A549 (cell line): ENCODE measurements around the gene HOMER1. TPM values are rescaled to one million over a fixed set of nuclear protein-coding genes. Genes with fewer than 3 reads are reported as not detected.

Experiments
- ATAC-seq, 2 experiments: fragments of 200-7000 bp in 1 of 2; fragments of >200 bp in 1 of 2; cut with Nextera tagmentation in 1 of 2; cut with Tn5 transposase in 1 of 2; 3 replicates each; pipeline versions ENCODE4 v1.8.0 to v1.9.1; 2018 to 2020; ENCODE audit warnings: mild to moderate bottlenecking in 1 of 2, moderate library complexity in 1 of 2
- CTCF ChIA-PET: fragments of 300-600 bp; sonication (Branson Sonifier 250); formaldehyde crosslinking; extraction: SDS; loops from one replicate; lab custom pipeline; 2021; ENCODE audit warnings: antibody characterized with exemption, inconsistent platforms; lab: Yijun Ruan, JAX
- POLR2A ChIA-PET: fragments of 350-600 bp; formaldehyde crosslinking; extraction: SDS; loops from one replicate; lab custom pipeline; 2021; ENCODE audit warnings: antibody characterized with exemption, inconsistent platforms; lab: Yijun Ruan, JAX
- DNase-seq, 2 experiments: peaks; one replicate each; pipeline versions ENCODE4 v3.0.0 to v3.0.0-alpha.2; 2011 to 2016; ENCODE audit warnings: low read depth in 1 of 2, low spot score in 1 of 2
- FAIRE-seq: peaks from 2 replicates; lab custom pipeline; 2011; peaks lifted over from hg19 to GRCh38; lab: Jason Lieb, UNC
- H3K27ac ChIP-seq, 2 experiments: fragments of >200 bp; sonication (Bioruptor Twin); formaldehyde crosslinking; 3 replicates each; pipeline ENCODE4 v1.5.1; 2016 to 2017
- H3K4me1 ChIP-seq: fragments of >200 bp; sonication (Bioruptor Twin); formaldehyde crosslinking; 3 replicates; pipeline ENCODE4 v1.6.1; 2016
- H3K4me2 ChIP-seq: fragments of >200 bp; sonication (Bioruptor Twin); formaldehyde crosslinking; 3 replicates; pipeline ENCODE4 v1.6.1; 2016
- H3K4me3 ChIP-seq: fragments of >200 bp; sonication (Bioruptor Twin); formaldehyde crosslinking; 3 replicates; pipeline ENCODE4 v1.5.1; 2016
- H3K9me3 ChIP-seq: fragments of >200 bp; sonication (Bioruptor Twin); formaldehyde crosslinking; 3 replicates; pipeline ENCODE4 v1.6.1; 2016
- BCL3 ChIP-seq: fragments of >200 bp; sonication (Bioruptor Twin); formaldehyde crosslinking; IDR thresholded peaks from 3 replicates; pipeline ENCODE4 v1.6.1; 2016
- BHLHE40 ChIP-seq: IDR thresholded peaks from 2 replicates; pipeline ENCODE4 v1.6.1; 2012; ENCODE audit warnings: low read depth, low read length, inconsistent platforms
- CBX8 ChIP-seq: fragments of 200-600 bp; sonication (generic); IDR thresholded peaks from 2 replicates; pipeline ENCODE4 v1.6.1; 2016
- CEBPB ChIP-seq, 2 experiments: fragments of >200 bp in 1 of 2; sonication (Bioruptor Twin) in 1 of 2; formaldehyde crosslinking in 1 of 2; IDR thresholded peaks; 2 replicates each; pipeline ENCODE4 v1.6.1; 2012 to 2016
- CHD2 ChIP-seq: fragments of 150-350 bp; IDR thresholded peaks from 2 replicates; pipeline ENCODE4 v1.6.1; 2014; ENCODE audit warnings: low read length; ENCODE audit not compliant: partially characterized antibody
- CHD4 ChIP-seq: fragments of 200-600 bp; sonication (generic); IDR thresholded peaks from 2 replicates; pipeline ENCODE4 v1.6.1; 2016; ENCODE audit warnings: antibody characterized with exemption, mild to moderate bottlenecking, borderline replicate concordance
- FOSL2 ChIP-seq, 2 experiments: fragments of 450-650 bp in 1 of 2; fragments of >200 bp in 1 of 2; sonication (Bioruptor Twin) in 1 of 2; formaldehyde crosslinking; IDR thresholded peaks; 2 replicates each; pipeline versions ENCODE4 v1.5.0 to v1.6.1; 2016 to 2020; ENCODE audit warnings: mild to moderate bottlenecking in 1 of 2, moderate library complexity in 1 of 2
- FOXS1 ChIP-seq: fragments of 250-450 bp; sonication (Bioruptor Pico); IDR thresholded peaks from 2 replicates; pipeline ENCODE4 v1.5.0; 2020; ENCODE audit warnings: mild to moderate bottlenecking, moderate library complexity
- HOXB5 ChIP-seq: fragments of 250-450 bp; sonication (Bioruptor Pico); IDR thresholded peaks from 2 replicates; pipeline ENCODE4 v1.5.0; 2020; ENCODE audit warnings: mild to moderate bottlenecking, moderate library complexity
- JUNB ChIP-seq: fragments of >200 bp; sonication (Bioruptor Twin); formaldehyde crosslinking; IDR thresholded peaks from 2 replicates; pipeline ENCODE4 v1.6.1; 2016
- MAFK ChIP-seq: fragments of 450-650 bp; IDR thresholded peaks from 2 replicates; pipeline ENCODE4 v1.6.1; 2014; ENCODE audit not compliant: partially characterized antibody
- NFE2L2 ChIP-seq: fragments of 150-350 bp; conservative IDR thresholded peaks from 2 replicates; pipeline ENCODE4 v1.6.1; 2014; ENCODE audit warnings: low read length
- NPAS2 ChIP-seq: fragments of 250-450 bp; sonication (Bioruptor Pico); IDR thresholded peaks from 2 replicates; pipeline ENCODE4 v1.8.0; 2022; ENCODE audit warnings: mild to moderate bottlenecking, moderate library complexity, borderline replicate concordance
- NR3C1 ChIP-seq: fragments of >200 bp; sonication (Bioruptor Twin); formaldehyde crosslinking; IDR thresholded peaks from 3 replicates; pipeline ENCODE4 v1.6.1; 2017
- POLR2A ChIP-seq: IDR thresholded peaks from 2 replicates; pipeline ENCODE4 v1.6.1; 2012; ENCODE audit warnings: mild to moderate bottlenecking, low read length
- POLR2AphosphoS2 ChIP-seq: conservative IDR thresholded peaks from 2 replicates; pipeline ENCODE4 v1.6.1; 2012; ENCODE audit warnings: low read length, improper control_type of control experiment, inconsistent platforms
- REST ChIP-seq: fragments of 200-600 bp; sonication (generic); IDR thresholded peaks from 2 replicates; pipeline ENCODE4 v1.6.1; 2016; ENCODE audit warnings: antibody characterized with exemption, mild to moderate bottlenecking, moderate library complexity
- RFX5 ChIP-seq: fragments of 450-650 bp; IDR thresholded peaks from 2 replicates; pipeline ENCODE4 v1.7.1; 2014; ENCODE audit warnings: antibody characterized with exemption, mild to moderate bottlenecking, moderate library complexity
- TP53 ChIP-seq: fragments of 250-450 bp; sonication (Bioruptor Pico); IDR thresholded peaks from 2 replicates; pipeline ENCODE4 v1.5.0; 2021; ENCODE audit warnings: mild to moderate bottlenecking, moderate library complexity
- ZC3H11A ChIP-seq: fragments of 450-650 bp; IDR thresholded peaks from 2 replicates; pipeline ENCODE4 v1.6.1; 2014; ENCODE audit warnings: antibody characterized with exemption, mild to moderate bottlenecking
- ZFP36 ChIP-seq: fragments of 450-650 bp; IDR thresholded peaks from 2 replicates; pipeline ENCODE4 v1.6.1; 2014; ENCODE audit warnings: borderline replicate concordance; ENCODE audit not compliant: partially characterized antibody
- ZNF302 ChIP-seq: fragments of 250-450 bp; sonication (Bioruptor Pico); IDR thresholded peaks from 2 replicates; pipeline ENCODE4 v1.9.0; 2021; ENCODE audit warnings: inconsistent platforms, mild to moderate bottlenecking, moderate library complexity
- WGBS: methylation state at CpG from one replicate; pipeline ENCODE4 v1.1.6; 2017; ENCODE audit errors: missing lambda C conversion rate; 5-methylcytosine and 5-hydroxymethylcytosine counted together
- polyA plus RNA-seq, 4 experiments: library from polyadenylated mRNA; depleted of rRNA in 3 of 4; stranded (reverse); fragments of >200 nt; fragmentation: RNase III in 1 of 4; extraction: RNeasy Plus Mini Kit Qiagen cat#74134 plus additional on column Dnase treatment in 1 of 4; gene quantifications; 2 replicates in 3 of 4; 3 replicates in 1 of 4; pipeline ENCODE4 v1.2.3, GENCODE V29; 2011 to 2017
- TF ChIP-seq, protein P1 (sequence below): IDR thresholded peaks from 2 replicates; pipeline ENCODE4 v1.6.1; 2012
- TF ChIP-seq, protein P2 (sequence below): fragments of 250-450 bp; sonication (Bioruptor Pico); IDR thresholded peaks from 2 replicates; pipeline ENCODE4 v1.5.0; 2021; ENCODE audit warnings: mild to moderate bottlenecking, moderate library complexity, borderline replicate concordance

The HOMER1 gene
- polyA plus RNA-seq, 2 of the 4 experiments (the other 2 are of a cell fraction), result 6.0 to 9.3 TPM

DNA sequence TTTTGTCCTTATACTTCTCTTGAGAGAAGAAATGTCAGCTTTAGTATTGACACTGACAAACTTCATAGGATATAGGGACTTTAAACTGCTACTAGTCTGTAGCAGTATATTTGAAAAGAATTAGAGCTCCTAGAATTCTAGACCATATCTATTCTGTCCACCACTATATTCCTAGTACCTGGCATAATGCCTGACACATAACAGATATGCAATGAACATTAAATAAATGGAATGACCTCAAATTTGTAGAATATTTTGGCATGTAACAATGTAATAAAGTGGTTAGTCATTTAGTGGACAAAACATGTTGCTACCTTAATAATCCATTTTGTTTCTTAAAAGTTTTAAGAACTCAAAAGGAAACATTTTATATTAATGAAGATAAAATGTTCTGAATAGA, 57.5 kb downstream of the HOMER1 start:
- DNase-seq, result no peak
- H3K4me2 ChIP-seq, result no peak overlapping the region
- CTCF ChIA-PET, result interaction anchor here (1.2 to 2.7 kb wide), 5 partner anchors 8 to 435 kb away, joined by 3 to 11 read pairs (median 3); no protein-coding TSS in a partner anchor
- POLR2A ChIA-PET, result no interaction called here
- no peaks in the 10 kb centered on the region for H3K9me3 ChIP-seq
- no peak for FAIRE-seq
- ATAC-seq, result no peak
- no peak for TF ChIP-seq NPAS2 (CRISPR knock-in tag)
- TF ChIP-seq HOXB5 (CRISPR knock-in tag), result no peak
- no peak for TF ChIP-seq BHLHE40
- no peak for TF ChIP-seq POLR2A
- TF ChIP-seq ZNF302 (CRISPR knock-in tag), result no peak
- no peak for TF ChIP-seq NFE2L2
- H3K27ac ChIP-seq, result no peak overlapping the region
- no peaks in the 10 kb centered on the region for H3K4me1 ChIP-seq
- no peak overlapping the region for H3K4me3 ChIP-seq

DNA sequence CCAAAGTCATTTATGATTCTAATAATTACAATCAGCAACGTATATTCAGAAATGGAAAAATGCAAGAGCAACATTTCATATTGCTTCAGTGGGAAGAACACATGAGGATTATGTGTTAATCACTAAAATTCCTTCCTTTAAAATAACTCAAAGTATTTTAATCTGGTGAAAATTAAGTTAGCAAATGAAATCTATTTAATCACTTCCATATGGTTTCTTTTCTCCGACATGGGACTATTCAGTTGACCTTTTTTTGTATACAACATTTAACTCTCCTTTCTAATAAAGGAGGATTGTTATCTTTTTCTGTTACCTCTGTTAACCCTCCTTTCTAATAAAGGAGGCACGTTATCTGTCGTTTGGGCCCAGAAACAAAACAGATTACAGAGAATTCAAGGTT, 59.9 kb downstream of the HOMER1 start:
- Histone ChIP-seq H3K4me3 (no peak overlapping the region), H3K9me3 (no peaks in the 10 kb centered on the region), H3K27ac (no peak overlapping the region), H3K4me2 (no peak overlapping the region)
- WGBS, result 93% methylated on average over 4 of the region's 4 CpGs
- CTCF ChIA-PET, result interaction anchor here (1.1 to 2.0 kb wide), 3 partner anchors 8 to 10 kb away, joined by 4 to 10 read pairs (median 5); no protein-coding TSS in a partner anchor
- no peak for FAIRE-seq
- TF ChIP-seq CBX8 (no peak), CHD4 (no peak), JUNB (no peak), FOSL2 (IDR thresholded peaks at IDR 0.05) (no peak), FOSL2 (CRISPR knock-in tag; IDR thresholded peaks at IDR 0.05) (no peak), MAFK (no peak), HOXB5 (CRISPR knock-in tag) (no peak), CHD2 (no peak), TP53 (CRISPR knock-in tag) (no peak), REST (no peak), ZC3H11A (no peak), POLR2AphosphoS2 (no peak), RFX5 (no peak), FOXS1 (CRISPR knock-in tag) (no peak), ZFP36 (no peak), CEBPB (IDR thresholded peaks at IDR 0.05) (no peak), NR3C1 (no peak), BCL3 (no peak)
- TF ChIP-seq, protein P1, sequence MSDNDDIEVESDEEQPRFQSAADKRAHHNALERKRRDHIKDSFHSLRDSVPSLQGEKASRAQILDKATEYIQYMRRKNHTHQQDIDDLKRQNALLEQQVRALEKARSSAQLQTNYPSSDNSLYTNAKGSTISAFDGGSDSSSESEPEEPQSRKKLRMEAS, result no peak
- TF ChIP-seq, protein P2, sequence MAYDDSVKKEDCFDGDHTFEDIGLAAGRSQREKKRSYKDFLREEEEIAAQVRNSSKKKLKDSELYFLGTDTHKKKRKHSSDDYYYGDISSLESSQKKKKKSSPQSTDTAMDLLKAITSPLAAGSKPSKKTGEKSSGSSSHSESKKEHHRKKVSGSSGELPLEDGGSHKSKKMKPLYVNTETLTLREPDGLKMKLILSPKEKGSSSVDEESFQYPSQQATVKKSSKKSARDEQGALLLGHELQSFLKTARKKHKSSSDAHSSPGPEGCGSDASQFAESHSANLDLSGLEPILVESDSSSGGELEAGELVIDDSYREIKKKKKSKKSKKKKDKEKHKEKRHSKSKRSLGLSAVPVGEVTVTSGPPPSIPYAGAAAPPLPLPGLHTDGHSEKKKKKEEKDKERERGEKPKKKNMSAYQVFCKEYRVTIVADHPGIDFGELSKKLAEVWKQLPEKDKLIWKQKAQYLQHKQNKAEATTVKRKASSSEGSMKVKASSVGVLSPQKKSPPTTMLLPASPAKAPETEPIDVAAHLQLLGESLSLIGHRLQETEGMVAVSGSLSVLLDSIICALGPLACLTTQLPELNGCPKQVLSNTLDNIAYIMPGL (CRISPR knock-in tag), result no peak
- TF ChIP-seq, all 56 proteins: peak for 0
- POLR2A ChIA-PET, result no interaction called here
- no peak for ATAC-seq
- H3K4me1 ChIP-seq, result no peaks in the 10 kb centered on the region
- no peak for DNase-seq
